HEK293 (cell line): ENCODE measurements around the gene TNS1.

ENCODE experiments used
- CTCF ChIA-PET: fragments of 350-600 bp; formaldehyde crosslinking; extraction: SDS; loops from one replicate; lab custom pipeline; 2021; ENCODE audit warnings: antibody characterized with exemption; lab: Yijun Ruan, JAX
- POLR2A ChIA-PET: fragments of 300-600 bp; formaldehyde crosslinking; extraction: SDS; loops from one replicate; lab custom pipeline; 2020; ENCODE audit warnings: antibody characterized with exemption, inconsistent platforms; lab: Yijun Ruan, JAX
- H3K27ac ChIP-seq: fragments of 200-500 bp; sonication (Bioruptor generic); 2 replicates; pipeline ENCODE4 v1.5.1; 2014; ENCODE audit warnings: low read depth, low read length, control low read depth, inconsistent platforms; ENCODE audit errors: extremely low read depth
- H3K36me3 ChIP-seq, 2 experiments: fragments of 200-500 bp in 1 of 2; sonication (Bioruptor generic) in 1 of 2; 1 replicate in 1 of 2; 2 replicates in 1 of 2; pipeline ENCODE4 v1.5.1; 2014 to 2017; ENCODE audit warnings: inconsistent platforms in 2 of 2, low read length in 2 of 2; ENCODE audit not compliant: control insufficient read depth in 2 of 2, insufficient read depth in 1 of 2
- H3K4me1 ChIP-seq: fragments of 200-500 bp; sonication (Bioruptor generic); 2 replicates; pipeline ENCODE4 v1.5.1; 2014; ENCODE audit warnings: mild to moderate bottlenecking, low read length, inconsistent platforms; ENCODE audit not compliant: control insufficient read depth, insufficient read depth
- H3K4me3 ChIP-seq: 2 replicates; pipeline ENCODE4 v1.5.1; 2011; ENCODE audit warnings: low read depth, mild to moderate bottlenecking, control low read depth, low read length, moderate library complexity
- H3K9me3 ChIP-seq: fragments of 200-500 bp; sonication (Bioruptor generic); 2 replicates; pipeline ENCODE4 v1.5.1; 2014; ENCODE audit warnings: low read depth, low read length, inconsistent platforms; ENCODE audit not compliant: control insufficient read depth, insufficient read depth
- FEZF1 ChIP-seq: fragments of 450-650 bp; formaldehyde crosslinking; IDR thresholded peaks from 2 replicates; pipeline ENCODE4 v1.5.1; 2016; ENCODE audit warnings: missing biosample characterization, missing genetic modification characterization
- MEIS1 ChIP-seq: sonication (generic); formaldehyde crosslinking; IDR thresholded peaks from 2 replicates; pipeline ENCODE4 v1.8.1; 2022; ENCODE audit warnings: missing genetic modification reagents, mild to moderate bottlenecking, borderline replicate concordance
- TRIM28 ChIP-seq: IDR thresholded peaks from 2 replicates; pipeline ENCODE4 v1.6.1; 2011; ENCODE audit warnings: low read length, control low read depth, borderline replicate concordance
- ZNF146 ChIP-seq: fragments of 450-650 bp; formaldehyde crosslinking; IDR thresholded peaks from 2 replicates; pipeline ENCODE4 v1.5.1; 2016; ENCODE audit warnings: missing biosample characterization, missing genetic modification characterization
- ZNF155 ChIP-seq: fragments of 450-650 bp; formaldehyde crosslinking; IDR thresholded peaks from 2 replicates; pipeline ENCODE4 v1.5.1; 2016; ENCODE audit warnings: missing biosample characterization, missing genetic modification characterization
- ZNF274 ChIP-seq, 2 experiments: fragments of 200-500 bp in 1 of 2; fragments of 450-650 bp in 1 of 2; sonication (Bioruptor generic) in 1 of 2; formaldehyde crosslinking in 1 of 2; IDR thresholded peaks; 2 replicates each; pipeline versions ENCODE4 v1.5.1 to v1.6.1; 2014 to 2016; ENCODE audit warnings: borderline replicate concordance in 1 of 2, inconsistent platforms in 1 of 2, low read length in 1 of 2, missing biosample characterization in 1 of 2, missing genetic modification characterization in 1 of 2
- ZNF311 ChIP-seq: fragments of 450-650 bp; formaldehyde crosslinking; IDR thresholded peaks from 2 replicates; pipeline ENCODE4 v1.5.1; 2017; ENCODE audit warnings: missing biosample characterization, missing genetic modification characterization, borderline replicate concordance
- ZNF324 ChIP-seq: fragments of 450-650 bp; formaldehyde crosslinking; IDR thresholded peaks from 2 replicates; pipeline ENCODE4 v1.5.1; 2016; ENCODE audit warnings: missing biosample characterization, missing genetic modification characterization
- ZNF544 ChIP-seq: fragments of 450-650 bp; formaldehyde crosslinking; IDR thresholded peaks from 2 replicates; pipeline ENCODE4 v1.5.0; 2017; ENCODE audit warnings: missing biosample characterization, missing genetic modification characterization
- ZNF768 ChIP-seq: fragments of 450-650 bp; formaldehyde crosslinking; IDR thresholded peaks from 2 replicates; pipeline ENCODE4 v1.5.1; 2018; ENCODE audit warnings: missing biosample characterization, mild to moderate bottlenecking, missing genetic modification characterization
- ZNF843 ChIP-seq: fragments of 450-650 bp; formaldehyde crosslinking; IDR thresholded peaks from 2 replicates; pipeline ENCODE4 v1.5.1; 2016; ENCODE audit warnings: missing biosample characterization, missing genetic modification characterization
- TF ChIP-seq, protein P1 (sequence below): fragments of 450-650 bp; formaldehyde crosslinking; IDR thresholded peaks from 2 replicates; pipeline ENCODE4 v1.5.1; 2016; ENCODE audit warnings: missing biosample characterization, missing genetic modification characterization, borderline replicate concordance
- TF ChIP-seq, protein P2 (sequence below): fragments of 450-650 bp; formaldehyde crosslinking; IDR thresholded peaks from 2 replicates; pipeline ENCODE4 v1.5.1; 2016; ENCODE audit warnings: missing biosample characterization, missing genetic modification characterization

TNS1 gene

DNA sequence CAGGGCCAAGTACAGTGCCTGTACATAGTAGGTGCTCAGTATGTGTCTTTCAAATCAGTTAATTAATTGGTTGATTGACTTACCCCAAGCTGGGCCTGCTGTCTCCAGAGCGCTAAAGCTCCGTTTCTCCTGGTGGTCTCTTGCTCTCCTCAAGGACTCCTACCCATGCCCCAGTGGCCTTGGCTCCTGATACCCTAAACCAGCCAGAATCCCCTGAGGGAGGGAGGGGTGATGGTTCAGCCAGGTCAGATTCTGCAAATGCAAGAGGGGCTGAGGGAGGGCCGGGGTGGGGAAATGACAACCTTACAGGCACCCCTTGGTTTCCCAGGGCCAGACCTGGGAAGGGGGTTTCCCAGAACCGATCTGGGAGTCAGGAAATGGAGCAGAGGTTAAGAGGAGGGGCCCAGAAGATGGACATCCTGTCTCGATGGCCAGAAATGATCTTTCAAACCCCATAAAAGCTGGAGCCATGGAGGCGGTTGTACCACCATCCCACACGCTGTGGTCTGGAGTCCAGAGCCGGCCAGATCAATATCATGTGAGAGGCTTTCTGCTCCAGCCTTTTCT, 209.1 kb downstream of the TNS1 start:
- Histone ChIP-seq H3K9me3 (no peaks in the 10 kb centered on the region), H3K36me3 (no peaks in the 10 kb centered on the region), H3K4me1 (no peaks in the 10 kb centered on the region), H3K4me3 (no peak overlapping the region), H3K27ac (no peak overlapping the region)
- ChIA-PET POLR2A (no interaction called here), CTCF (interaction anchor here (0.6 to 10.3 kb wide), 5 partner anchors 8 to 200 kb away, joined by 3 to 387 read pairs (median 4); no protein-coding TSS in a partner anchor)
- TF ChIP-seq ZNF274 (IDR thresholded peaks at IDR 0.05; ENCODE audit: low read length) (no peak), ZNF274 (tag by site-specific recombination; IDR thresholded peaks at IDR 0.05; ENCODE audit: borderline replicate concordance) (no peak), FEZF1 (tag by site-specific recombination) (no peak), TRIM28 (no peak), MEIS1 (CRISPR knock-in tag) (no peak), ZNF155 (tag by site-specific recombination) (no peak), ZNF843 (tag by site-specific recombination) (no peak), ZNF544 (no peak), ZNF324 (tag by site-specific recombination) (no peak), ZNF146 (tag by site-specific recombination) (no peak), ZNF311 (no peak)
- TF ChIP-seq, protein P1, sequence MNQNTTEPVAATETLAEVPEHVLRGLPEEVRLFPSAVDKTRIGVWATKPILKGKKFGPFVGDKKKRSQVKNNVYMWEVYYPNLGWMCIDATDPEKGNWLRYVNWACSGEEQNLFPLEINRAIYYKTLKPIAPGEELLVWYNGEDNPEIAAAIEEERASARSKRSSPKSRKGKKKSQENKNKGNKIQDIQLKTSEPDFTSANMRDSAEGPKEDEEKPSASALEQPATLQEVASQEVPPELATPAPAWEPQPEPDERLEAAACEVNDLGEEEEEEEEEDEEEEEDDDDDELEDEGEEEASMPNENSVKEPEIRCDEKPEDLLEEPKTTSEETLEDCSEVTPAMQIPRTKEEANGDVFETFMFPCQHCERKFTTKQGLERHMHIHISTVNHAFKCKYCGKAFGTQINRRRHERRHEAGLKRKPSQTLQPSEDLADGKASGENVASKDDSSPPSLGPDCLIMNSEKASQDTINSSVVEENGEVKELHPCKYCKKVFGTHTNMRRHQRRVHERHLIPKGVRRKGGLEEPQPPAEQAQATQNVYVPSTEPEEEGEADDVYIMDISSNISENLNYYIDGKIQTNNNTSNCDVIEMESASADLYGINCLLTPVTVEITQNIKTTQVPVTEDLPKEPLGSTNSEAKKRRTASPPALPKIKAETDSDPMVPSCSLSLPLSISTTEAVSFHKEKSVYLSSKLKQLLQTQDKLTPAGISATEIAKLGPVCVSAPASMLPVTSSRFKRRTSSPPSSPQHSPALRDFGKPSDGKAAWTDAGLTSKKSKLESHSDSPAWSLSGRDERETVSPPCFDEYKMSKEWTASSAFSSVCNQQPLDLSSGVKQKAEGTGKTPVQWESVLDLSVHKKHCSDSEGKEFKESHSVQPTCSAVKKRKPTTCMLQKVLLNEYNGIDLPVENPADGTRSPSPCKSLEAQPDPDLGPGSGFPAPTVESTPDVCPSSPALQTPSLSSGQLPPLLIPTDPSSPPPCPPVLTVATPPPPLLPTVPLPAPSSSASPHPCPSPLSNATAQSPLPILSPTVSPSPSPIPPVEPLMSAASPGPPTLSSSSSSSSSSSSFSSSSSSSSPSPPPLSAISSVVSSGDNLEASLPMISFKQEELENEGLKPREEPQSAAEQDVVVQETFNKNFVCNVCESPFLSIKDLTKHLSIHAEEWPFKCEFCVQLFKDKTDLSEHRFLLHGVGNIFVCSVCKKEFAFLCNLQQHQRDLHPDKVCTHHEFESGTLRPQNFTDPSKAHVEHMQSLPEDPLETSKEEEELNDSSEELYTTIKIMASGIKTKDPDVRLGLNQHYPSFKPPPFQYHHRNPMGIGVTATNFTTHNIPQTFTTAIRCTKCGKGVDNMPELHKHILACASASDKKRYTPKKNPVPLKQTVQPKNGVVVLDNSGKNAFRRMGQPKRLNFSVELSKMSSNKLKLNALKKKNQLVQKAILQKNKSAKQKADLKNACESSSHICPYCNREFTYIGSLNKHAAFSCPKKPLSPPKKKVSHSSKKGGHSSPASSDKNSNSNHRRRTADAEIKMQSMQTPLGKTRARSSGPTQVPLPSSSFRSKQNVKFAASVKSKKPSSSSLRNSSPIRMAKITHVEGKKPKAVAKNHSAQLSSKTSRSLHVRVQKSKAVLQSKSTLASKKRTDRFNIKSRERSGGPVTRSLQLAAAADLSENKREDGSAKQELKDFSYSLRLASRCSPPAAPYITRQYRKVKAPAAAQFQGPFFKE (tag by site-specific recombination): no peak

DNA sequence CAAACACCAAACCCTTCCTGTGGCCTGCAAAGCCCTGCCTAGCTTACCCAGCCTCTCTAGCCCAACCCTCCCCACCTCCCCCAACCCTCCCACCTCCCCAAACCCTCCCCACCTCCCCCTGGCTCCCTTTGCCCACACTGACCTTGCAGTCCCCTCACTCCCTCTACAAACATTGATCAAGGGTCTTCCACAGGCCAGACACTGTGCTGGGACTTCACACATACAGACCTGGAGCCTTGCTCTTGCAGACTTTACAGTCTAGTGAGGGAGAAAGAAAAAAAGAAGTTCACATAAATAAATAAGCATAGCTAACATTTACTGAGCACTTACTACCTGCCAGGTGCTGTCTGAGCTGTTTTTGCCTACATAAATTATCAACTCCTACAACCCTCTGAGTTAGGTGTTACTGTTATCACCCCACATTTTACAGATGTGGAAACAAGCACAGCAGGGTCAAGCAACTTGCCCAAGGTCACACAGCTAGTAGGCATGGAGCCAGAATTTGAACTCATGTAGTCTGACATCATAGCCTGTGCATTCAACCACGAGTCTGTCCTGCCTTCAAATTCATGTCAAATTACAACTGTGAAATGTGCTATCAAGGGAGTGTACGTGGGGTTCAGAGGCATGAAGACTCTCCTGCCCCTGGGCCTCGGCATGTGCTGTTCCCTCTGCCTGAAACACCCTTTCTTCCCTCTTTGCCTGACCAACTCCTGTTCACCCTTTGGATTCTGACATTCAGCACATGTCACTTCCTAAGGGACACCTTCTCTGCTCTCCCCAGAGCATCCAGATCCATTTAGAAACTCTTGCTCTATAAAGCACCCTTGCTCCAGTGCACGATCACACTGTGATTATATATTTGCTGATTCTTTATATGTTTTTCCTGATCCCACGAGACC, 209.9 kb downstream of the TNS1 start:
- 0 out of 2 replicates have a peak, but pooled peaks have one; percentile 50 for TF ChIP-seq ZNF768 (tag by site-specific recombination)
- TF ChIP-seq, protein P2, sequence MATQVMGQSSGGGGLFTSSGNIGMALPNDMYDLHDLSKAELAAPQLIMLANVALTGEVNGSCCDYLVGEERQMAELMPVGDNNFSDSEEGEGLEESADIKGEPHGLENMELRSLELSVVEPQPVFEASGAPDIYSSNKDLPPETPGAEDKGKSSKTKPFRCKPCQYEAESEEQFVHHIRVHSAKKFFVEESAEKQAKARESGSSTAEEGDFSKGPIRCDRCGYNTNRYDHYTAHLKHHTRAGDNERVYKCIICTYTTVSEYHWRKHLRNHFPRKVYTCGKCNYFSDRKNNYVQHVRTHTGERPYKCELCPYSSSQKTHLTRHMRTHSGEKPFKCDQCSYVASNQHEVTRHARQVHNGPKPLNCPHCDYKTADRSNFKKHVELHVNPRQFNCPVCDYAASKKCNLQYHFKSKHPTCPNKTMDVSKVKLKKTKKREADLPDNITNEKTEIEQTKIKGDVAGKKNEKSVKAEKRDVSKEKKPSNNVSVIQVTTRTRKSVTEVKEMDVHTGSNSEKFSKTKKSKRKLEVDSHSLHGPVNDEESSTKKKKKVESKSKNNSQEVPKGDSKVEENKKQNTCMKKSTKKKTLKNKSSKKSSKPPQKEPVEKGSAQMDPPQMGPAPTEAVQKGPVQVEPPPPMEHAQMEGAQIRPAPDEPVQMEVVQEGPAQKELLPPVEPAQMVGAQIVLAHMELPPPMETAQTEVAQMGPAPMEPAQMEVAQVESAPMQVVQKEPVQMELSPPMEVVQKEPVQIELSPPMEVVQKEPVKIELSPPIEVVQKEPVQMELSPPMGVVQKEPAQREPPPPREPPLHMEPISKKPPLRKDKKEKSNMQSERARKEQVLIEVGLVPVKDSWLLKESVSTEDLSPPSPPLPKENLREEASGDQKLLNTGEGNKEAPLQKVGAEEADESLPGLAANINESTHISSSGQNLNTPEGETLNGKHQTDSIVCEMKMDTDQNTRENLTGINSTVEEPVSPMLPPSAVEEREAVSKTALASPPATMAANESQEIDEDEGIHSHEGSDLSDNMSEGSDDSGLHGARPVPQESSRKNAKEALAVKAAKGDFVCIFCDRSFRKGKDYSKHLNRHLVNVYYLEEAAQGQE (tag by site-specific recombination): no peak
- no peaks in the 10 kb centered on the region for H3K4me1 ChIP-seq
- CTCF ChIA-PET: interaction anchor here (0.6 to 10.3 kb wide), 10 partner anchors 8 to 276 kb away, joined by 3 to 387 read pairs (median 6); no protein-coding TSS in a partner anchor
- POLR2A ChIA-PET: no interaction called here
- H3K27ac ChIP-seq: no peak overlapping the region
- no peak overlapping the region for H3K4me3 ChIP-seq
- H3K36me3 ChIP-seq: no peaks in the 10 kb centered on the region
- H3K9me3 ChIP-seq: no peaks in the 10 kb centered on the region
